Keratinocyte (primary cell): ENCODE measurements around the gene SVOPL.

ENCODE experiments used
- CTCF ChIP-seq, 3 experiments: IDR thresholded peaks in 1 of 3; conservative IDR thresholded peaks in 1 of 3; optimal IDR thresholded peaks in 1 of 3; 2 replicates in 2 of 3; 3 replicates in 1 of 3; pipeline versions ENCODE3 to v1.5.1; 2011; ENCODE audit warnings: low read length in 3 of 3, mild to moderate bottlenecking in 3 of 3, moderate library complexity in 2 of 3, control low read depth in 1 of 3, inconsistent platforms in 1 of 3; ENCODE audit not compliant: insufficient read depth in 2 of 3; ENCODE audit errors: extremely low read depth in 1 of 3
- EZH2 ChIP-seq: IDR thresholded peaks from one replicate; pipeline ENCODE4 v1.6.1; 2012; ENCODE audit warnings: inconsistent platforms, mild to moderate bottlenecking, low read length, moderate library complexity

- no peak for TF ChIP-seq CTCF (optimal IDR thresholded peaks at IDR 0.05 in 1 of 3, IDR thresholded peaks at IDR 0.05 in 1 of 3, conservative IDR thresholded peaks at IDR 0.05 in 1 of 3; ENCODE audit: extremely low read depth in 1 of 3, insufficient read depth in 2 of 3, low read length in 3 of 3)
- no peak for TF ChIP-seq EZH2
These were observed 130.4 kb downstream of the SVOPL start for GRCh38 chr7:138570715-138571114.
